Body of pancreas (tissue), 4 donors: ENCODE data around the gene KANK4. TPM values are rescaled to one million over a fixed set of nuclear protein-coding genes. Genes with fewer than 3 reads are reported as not detected.
A peak's percentile ranks its signal among the peaks of the same experiment; 100 is the strongest.

ENCODE experiments used
- ATAC-seq: fragments of 150-250 bp; one replicate; pipeline ENCODE4 v1.9.1; 2016
- DNase-seq, 4 donors: peaks; one replicate each; pipeline ENCODE4 v3.0.0-alpha.2; 2019
- H3K27ac ChIP-seq, 4 donors: fragments of 200-600 bp; sonication (generic); 1 replicate in 3 of 4; 2 replicates in 1 of 4; pipeline versions ENCODE4 v1.5.1 to v1.6.1; 2016 to 2019; ENCODE audit warnings: mild to moderate bottlenecking in 1 of 4, mixed read lengths in 1 of 4, moderate library complexity in 1 of 4
- H3K27me3 ChIP-seq, 2 donors: fragments of 200-600 bp; sonication (generic); one replicate each; pipeline ENCODE4 v1.6.0; 2016; ENCODE audit warnings: mild to moderate bottlenecking in 1 of 2
- H3K36me3 ChIP-seq, 2 donors: fragments of 200-600 bp; sonication (generic); replicated peaks in 1 of 2; 2 replicates each; pipeline ENCODE4 v1.5.1; 2016; ENCODE audit warnings: low read depth in 2 of 2; ENCODE audit not compliant: insufficient read depth in 1 of 2
- H3K4me1 ChIP-seq: fragments of 200-600 bp; sonication (generic); one replicate; pipeline ENCODE4 v1.6.0; 2016
- H3K4me3 ChIP-seq, 2 donors: fragments of 200-600 bp; sonication (generic); 1 replicate in 1 of 2; 2 replicates in 1 of 2; pipeline ENCODE4 v1.5.1; 2016 to 2019
- H3K9me3 ChIP-seq, 3 donors: fragments of 200-600 bp; sonication (generic); 1 replicate in 2 of 3; 2 replicates in 1 of 3; pipeline ENCODE4 v1.5.1; 2016
- POLR2A ChIP-seq, 3 donors: fragments of 450-650 bp; IDR thresholded peaks; one replicate each; pipeline ENCODE4 v1.6.1; 2016; ENCODE audit warnings: antibody characterized with exemption in 3 of 3, mild to moderate bottlenecking in 2 of 3
- WGBS, 2 donors: methylation state at CpG; one replicate each; pipeline ENCODE4 v1.1.5; 2017; 5-methylcytosine and 5-hydroxymethylcytosine counted together
- intact Hi-C: fragments of 100-400 bp; cut with DNase I; formaldehyde crosslinking; loops from one replicate; pipeline ENCODE4 v1.15.1; 2023
- total RNA-seq, 2 donors: library from RNA; depleted of rRNA; stranded (reverse); fragments of >200 nt; gene quantifications; one replicate each; pipeline ENCODE4 v1.1.0, GENCODE V29; 2016
- TF ChIP-seq, protein P1 (sequence below), 7 experiments: fragments of 450-650 bp in 4 of 7; fragments of 200-600 bp in 3 of 7; sonication (generic) in 3 of 7; IDR thresholded peaks; one replicate each; pipeline ENCODE4 v1.5.1; 2016 to 2019; ENCODE audit warnings: antibody characterized with exemption in 7 of 7

The KANK4 gene
- total RNA-seq, 2 donors from 2014 or later = 9.1 to 23.7 TPM

- H3K36me3 ChIP-seq = no peaks in the 10 kb centered on the region
- ATAC-seq (no peak), DNase-seq (no peak)
- H3K27ac ChIP-seq = peak overlapping the region in 1 of 4 donors; percentile 16
- no peak overlapping the region for H3K4me3 ChIP-seq
- WGBS, 2 donors = 76 to 79% methylated on average over 5 of the region's 5 CpGs
- TF ChIP-seq, protein P1, sequence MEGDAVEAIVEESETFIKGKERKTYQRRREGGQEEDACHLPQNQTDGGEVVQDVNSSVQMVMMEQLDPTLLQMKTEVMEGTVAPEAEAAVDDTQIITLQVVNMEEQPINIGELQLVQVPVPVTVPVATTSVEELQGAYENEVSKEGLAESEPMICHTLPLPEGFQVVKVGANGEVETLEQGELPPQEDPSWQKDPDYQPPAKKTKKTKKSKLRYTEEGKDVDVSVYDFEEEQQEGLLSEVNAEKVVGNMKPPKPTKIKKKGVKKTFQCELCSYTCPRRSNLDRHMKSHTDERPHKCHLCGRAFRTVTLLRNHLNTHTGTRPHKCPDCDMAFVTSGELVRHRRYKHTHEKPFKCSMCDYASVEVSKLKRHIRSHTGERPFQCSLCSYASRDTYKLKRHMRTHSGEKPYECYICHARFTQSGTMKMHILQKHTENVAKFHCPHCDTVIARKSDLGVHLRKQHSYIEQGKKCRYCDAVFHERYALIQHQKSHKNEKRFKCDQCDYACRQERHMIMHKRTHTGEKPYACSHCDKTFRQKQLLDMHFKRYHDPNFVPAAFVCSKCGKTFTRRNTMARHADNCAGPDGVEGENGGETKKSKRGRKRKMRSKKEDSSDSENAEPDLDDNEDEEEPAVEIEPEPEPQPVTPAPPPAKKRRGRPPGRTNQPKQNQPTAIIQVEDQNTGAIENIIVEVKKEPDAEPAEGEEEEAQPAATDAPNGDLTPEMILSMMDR (IDR thresholded peaks at IDR 0.05) = no peak
- no peak for TF ChIP-seq POLR2A (IDR thresholded peaks at IDR 0.05)
- peaks cover 27% of the 10 kb centered on the region for H3K4me1 ChIP-seq
- no peaks in the 10 kb centered on the region for H3K9me3 ChIP-seq
- H3K27me3 ChIP-seq = no peaks in the 10 kb centered on the region
- intact Hi-C loops = no loop called here
These were observed 3.8 kb downstream of the KANK4 start for GRCh38 chr1:62315387-62315786.

DNA sequence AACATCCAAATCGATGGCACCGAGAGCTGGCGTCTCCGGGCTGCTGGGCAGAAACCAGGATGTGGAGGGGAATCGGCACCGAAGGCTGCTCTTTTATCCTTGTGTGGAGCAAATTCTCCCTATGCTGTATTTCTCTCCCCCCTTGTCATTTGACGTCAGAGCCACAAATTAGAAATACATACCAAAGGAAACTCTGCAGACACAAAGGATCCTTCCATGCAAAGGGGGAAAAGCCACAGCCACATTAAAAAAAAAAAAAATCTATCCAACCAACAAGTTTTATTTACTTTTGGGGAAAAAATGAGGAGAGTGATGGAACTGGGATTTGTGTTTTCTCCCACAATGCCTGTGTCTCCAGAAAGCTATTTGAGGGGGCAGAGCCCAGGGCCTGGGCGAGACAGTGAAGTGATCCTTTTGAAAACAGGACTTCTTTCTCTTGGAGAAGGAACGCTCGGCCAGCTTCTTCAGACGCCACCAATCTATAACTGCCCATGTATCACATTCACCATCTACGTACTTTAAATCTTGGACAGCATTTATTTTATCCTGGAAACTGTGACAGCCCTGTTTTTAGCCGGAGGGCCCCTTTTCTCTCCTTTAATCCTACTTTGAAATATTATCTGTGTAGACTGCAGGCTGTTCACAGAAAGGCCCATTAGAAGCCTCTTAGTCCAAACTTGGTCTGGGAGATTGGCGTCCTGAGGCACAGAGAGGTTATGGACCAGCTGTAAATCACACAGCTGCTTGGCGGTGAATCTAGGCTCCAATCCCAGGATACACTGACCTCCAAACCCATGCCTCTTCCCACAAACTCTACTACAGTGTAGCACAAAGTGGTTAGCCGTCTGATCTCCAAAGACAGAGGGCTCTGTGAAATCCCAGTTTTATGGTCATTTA is 4.5 kb downstream of the KANK4 start:
- no peak overlapping the region for H3K4me3 ChIP-seq
- no peaks in the 10 kb centered on the region for H3K27me3 ChIP-seq
- no peaks in the 10 kb centered on the region for H3K36me3 ChIP-seq
- ATAC-seq = no peak
- WGBS, 2 donors = 83 to 86% methylated on average over 16 of the region's 16 CpGs
- intact Hi-C loops = no loop called here
- no peak for DNase-seq
- TF ChIP-seq, protein P1 (IDR thresholded peaks at IDR 0.05) = no peak
- no peak for TF ChIP-seq POLR2A (IDR thresholded peaks at IDR 0.05)
- no peak overlapping the region for H3K27ac ChIP-seq
- H3K4me1 ChIP-seq = peaks cover 32% of the 10 kb centered on the region
- H3K9me3 ChIP-seq = no peaks in the 10 kb centered on the region

GRCh38 chr1:62312698-62313097 is 6.5 kb downstream of the KANK4 start:
- 16 to 49% methylated on average over 4 of the region's 4 CpGs for WGBS, 2 donors
- no peak for ATAC-seq
- peaks cover 43% of the 10 kb centered on the region for H3K4me1 ChIP-seq

GRCh38 chr1:62311473-62311943 is 7.7 kb downstream of the KANK4 start:
- Histone ChIP-seq H3K27ac (no peak overlapping the region), H3K4me1 (peaks cover 41% of the 10 kb centered on the region), H3K36me3 (no peaks in the 10 kb centered on the region), H3K27me3 (no peaks in the 10 kb centered on the region), H3K4me3 (no peak overlapping the region), H3K9me3 (no peaks in the 10 kb centered on the region)
- intact Hi-C loops = no loop called here
- DNase-seq = no peak
- no peak for ATAC-seq
- 77 to 85% methylated on average over 6 of the region's 6 CpGs for WGBS, 2 donors
- TF ChIP-seq, protein P1 (IDR thresholded peaks at IDR 0.05) = no peak
- no peak for TF ChIP-seq POLR2A (IDR thresholded peaks at IDR 0.05)

More at GRCh38 chr1:62312698-62313097, 6.5 kb downstream of the KANK4 start:
- Histone ChIP-seq H3K9me3 (no peaks in the 10 kb centered on the region), H3K36me3 (no peaks in the 10 kb centered on the region), H3K27me3 (no peaks in the 10 kb centered on the region), H3K27ac (no peak overlapping the region), H3K4me3 (no peak overlapping the region)
- intact Hi-C loops = no loop called here
- no peak for DNase-seq
- no peak for TF ChIP-seq POLR2A (IDR thresholded peaks at IDR 0.05)
- TF ChIP-seq, protein P1 (IDR thresholded peaks at IDR 0.05) = no peak
